ENCODE data around the gene MOB1B. TPM values are rescaled to one million over a fixed set of nuclear protein-coding genes. Genes with fewer than 3 reads are reported as not detected.

Gene MOB1B
- total and polyA plus RNA-seq, 2 of the 13 experiments (the other 11 are each of a cell fraction or from before 2014, with no cell fraction given) = 3.9 to 4.0 TPM

- TF ChIP-seq IKZF4 (CRISPR knock-in tag; IDR thresholded peaks at IDR 0.05; ENCODE audit: borderline replicate concordance, low read depth, not compliant biosample characterization) (no peak), ZNF451 (CRISPR knock-in tag; IDR thresholded peaks at IDR 0.05) (no peak; the same call in 1 of the 2 replicates), ZNF879 (CRISPR knock-in tag; IDR thresholded peaks at IDR 0.05) (0 out of 2 replicates have a peak, but pooled peaks have one; percentile 25), ZNF609 (CRISPR knock-in tag; IDR thresholded peaks at IDR 0.05; ENCODE audit: borderline replicate concordance) (no peak), PBX2 (CRISPR knock-in tag; IDR thresholded peaks at IDR 0.05) (no peak), HNRNPLL (IDR thresholded peaks at IDR 0.05; ENCODE audit: low read depth, low read length, poor library complexity, severe bottlenecking) (peak; percentile 80), NFYC (CRISPR knock-in tag; IDR thresholded peaks at IDR 0.05) (peak; percentile 56), DMAP1 (CRISPR knock-in tag; IDR thresholded peaks at IDR 0.05) (peak; percentile 33; the same call in 1 of the 2 replicates), GFI1 (CRISPR knock-in tag; IDR thresholded peaks at IDR 0.05; ENCODE audit: borderline replicate concordance) (peak; percentile 81; the same call in 1 of the 2 replicates), MIXL1 (CRISPR knock-in tag; IDR thresholded peaks at IDR 0.05) (0 out of 2 replicates have a peak, but pooled peaks have one; percentile 37), FOXK1 (CRISPR knock-in tag; IDR thresholded peaks at IDR 0.05; ENCODE audit: borderline replicate concordance, low read depth) (no peak), SNRNP70 (IDR thresholded peaks at IDR 0.05; ENCODE audit: low read depth, low read length) (no peak), GLMP (CRISPR knock-in tag; IDR thresholded peaks at IDR 0.05; ENCODE audit: borderline replicate concordance) (no peak), ZNF292 (CRISPR knock-in tag; IDR thresholded peaks at IDR 0.05; ENCODE audit: borderline replicate concordance, low read depth) (0 out of 2 replicates have a peak, but pooled peaks have one; percentile 57), BRCA1 (CRISPR knock-in tag; IDR thresholded peaks at IDR 0.05) (no peak)
- TF ChIP-seq, protein P1, sequence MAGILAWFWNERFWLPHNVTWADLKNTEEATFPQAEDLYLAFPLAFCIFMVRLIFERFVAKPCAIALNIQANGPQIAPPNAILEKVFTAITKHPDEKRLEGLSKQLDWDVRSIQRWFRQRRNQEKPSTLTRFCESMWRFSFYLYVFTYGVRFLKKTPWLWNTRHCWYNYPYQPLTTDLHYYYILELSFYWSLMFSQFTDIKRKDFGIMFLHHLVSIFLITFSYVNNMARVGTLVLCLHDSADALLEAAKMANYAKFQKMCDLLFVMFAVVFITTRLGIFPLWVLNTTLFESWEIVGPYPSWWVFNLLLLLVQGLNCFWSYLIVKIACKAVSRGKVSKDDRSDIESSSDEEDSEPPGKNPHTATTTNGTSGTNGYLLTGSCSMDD (CRISPR knock-in tag; IDR thresholded peaks at IDR 0.05) = no peak
- TF ChIP-seq, protein P2, sequence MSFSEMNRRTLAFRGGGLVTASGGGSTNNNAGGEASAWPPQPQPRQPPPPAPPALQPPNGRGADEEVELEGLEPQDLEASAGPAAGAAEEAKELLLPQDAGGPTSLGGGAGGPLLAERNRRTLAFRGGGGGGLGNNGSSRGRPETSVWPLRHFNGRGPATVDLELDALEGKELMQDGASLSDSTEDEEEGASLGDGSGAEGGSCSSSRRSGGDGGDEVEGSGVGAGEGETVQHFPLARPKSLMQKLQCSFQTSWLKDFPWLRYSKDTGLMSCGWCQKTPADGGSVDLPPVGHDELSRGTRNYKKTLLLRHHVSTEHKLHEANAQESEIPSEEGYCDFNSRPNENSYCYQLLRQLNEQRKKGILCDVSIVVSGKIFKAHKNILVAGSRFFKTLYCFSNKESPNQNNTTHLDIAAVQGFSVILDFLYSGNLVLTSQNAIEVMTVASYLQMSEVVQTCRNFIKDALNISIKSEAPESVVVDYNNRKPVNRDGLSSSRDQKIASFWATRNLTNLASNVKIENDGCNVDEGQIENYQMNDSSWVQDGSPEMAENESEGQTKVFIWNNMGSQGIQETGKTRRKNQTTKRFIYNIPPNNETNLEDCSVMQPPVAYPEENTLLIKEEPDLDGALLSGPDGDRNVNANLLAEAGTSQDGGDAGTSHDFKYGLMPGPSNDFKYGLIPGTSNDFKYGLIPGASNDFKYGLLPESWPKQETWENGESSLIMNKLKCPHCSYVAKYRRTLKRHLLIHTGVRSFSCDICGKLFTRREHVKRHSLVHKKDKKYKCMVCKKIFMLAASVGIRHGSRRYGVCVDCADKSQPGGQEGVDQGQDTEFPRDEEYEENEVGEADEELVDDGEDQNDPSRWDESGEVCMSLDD (CRISPR knock-in tag; IDR thresholded peaks at IDR 0.05; ENCODE audit: borderline replicate concordance) = no peak
Measured at GRCh38 chr4:70993181-70994068, 91.3 kb downstream of the MOB1B start, which contains the start of gene DCK (continued).
